HS-27A (cell line): ENCODE measurements around the gene EPHB1.

Source experiments
- DNase-seq: peaks from one replicate; pipeline ENCODE4 v3.0.0-alpha.2; 2012; ENCODE audit warnings: low read depth, missing footprints

EPHB1 gene

DNA sequence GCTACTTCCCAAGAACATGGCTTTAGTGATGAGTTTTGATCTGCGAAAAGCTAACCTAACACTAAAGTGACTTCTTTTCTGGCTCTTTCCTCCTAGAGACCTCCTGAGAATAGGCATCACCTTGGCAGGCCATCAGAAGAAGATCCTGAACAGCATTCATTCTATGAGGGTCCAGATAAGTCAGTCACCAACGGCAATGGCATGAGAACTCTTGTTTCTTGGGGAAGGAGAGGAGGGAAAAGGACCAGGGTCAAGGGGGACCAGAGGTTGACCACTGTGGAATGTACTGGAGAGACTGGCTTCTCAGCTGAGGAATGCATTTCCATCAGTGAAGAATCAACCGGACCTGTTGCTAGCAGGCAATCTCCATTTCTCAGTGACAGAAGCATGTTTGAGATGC, 463.9 kb downstream of the EPHB1 start:
- DNase-seq, result no peak

DNA sequence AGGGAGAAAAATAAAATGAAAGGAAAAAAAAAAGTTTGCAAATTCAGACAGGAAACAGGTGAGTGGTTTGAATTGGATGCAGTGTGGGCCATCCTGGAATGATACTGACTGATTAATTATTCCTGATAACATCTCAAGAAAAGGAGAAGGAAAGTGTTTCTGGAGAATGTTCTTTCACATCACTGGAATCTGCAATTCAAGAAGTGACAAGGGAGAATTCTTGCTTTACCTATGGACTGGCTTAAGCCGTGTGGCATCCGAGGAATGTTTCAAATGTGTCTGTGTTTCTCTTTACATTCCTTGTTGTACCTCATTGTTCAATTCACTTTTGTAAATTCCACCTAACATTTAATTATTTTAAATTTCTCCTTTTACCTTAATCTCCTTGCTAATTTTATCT, 465.0 kb downstream of the EPHB1 start:
- no peak for DNase-seq

DNA sequence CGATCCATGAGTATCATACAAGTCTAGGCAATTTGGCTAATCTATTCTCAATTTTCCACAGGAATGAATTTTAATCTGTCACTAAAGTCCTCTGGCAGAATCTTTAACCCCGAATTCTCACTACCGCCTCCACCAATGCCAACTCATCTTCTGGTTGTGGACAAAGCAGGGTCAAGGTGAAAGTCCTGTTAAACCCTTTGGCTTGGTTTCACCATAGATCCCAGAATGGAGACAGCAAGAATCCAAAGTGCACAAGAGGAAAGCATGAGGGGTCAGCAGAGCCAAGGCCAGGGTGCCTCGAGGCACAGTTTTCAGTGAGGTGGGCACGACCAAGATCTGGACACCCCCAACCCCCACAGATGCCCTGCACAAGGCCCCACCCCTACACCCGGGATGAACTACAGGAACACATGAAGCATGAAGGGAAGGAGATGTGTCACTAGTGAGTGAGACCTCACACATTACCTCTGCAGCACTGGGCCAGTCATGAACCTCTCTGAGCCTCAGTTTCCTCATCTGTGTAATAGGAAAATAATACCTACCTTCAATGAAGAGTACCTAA, 466.2 kb downstream of the EPHB1 start:
- no peak for DNase-seq

DNA sequence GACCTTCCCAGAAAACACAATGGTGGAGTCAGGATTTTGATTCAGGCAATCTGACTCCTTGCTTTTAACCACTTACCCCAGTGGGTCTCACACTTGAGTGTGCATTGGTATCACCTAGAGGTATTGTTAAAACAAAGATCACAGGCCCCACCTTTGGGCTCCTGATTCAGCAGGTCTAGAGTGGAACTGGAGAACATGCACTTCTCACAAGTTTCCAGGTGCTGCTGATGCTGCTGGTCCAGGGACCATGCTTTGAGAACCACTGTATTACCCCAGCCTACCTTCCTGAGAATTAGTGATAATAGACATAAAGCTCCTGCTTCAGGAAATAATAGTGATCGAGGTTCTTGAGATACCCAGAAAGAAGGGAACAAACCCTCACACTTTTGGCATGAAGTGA, 466.9 kb downstream of the EPHB1 start:
- no peak for DNase-seq

DNA sequence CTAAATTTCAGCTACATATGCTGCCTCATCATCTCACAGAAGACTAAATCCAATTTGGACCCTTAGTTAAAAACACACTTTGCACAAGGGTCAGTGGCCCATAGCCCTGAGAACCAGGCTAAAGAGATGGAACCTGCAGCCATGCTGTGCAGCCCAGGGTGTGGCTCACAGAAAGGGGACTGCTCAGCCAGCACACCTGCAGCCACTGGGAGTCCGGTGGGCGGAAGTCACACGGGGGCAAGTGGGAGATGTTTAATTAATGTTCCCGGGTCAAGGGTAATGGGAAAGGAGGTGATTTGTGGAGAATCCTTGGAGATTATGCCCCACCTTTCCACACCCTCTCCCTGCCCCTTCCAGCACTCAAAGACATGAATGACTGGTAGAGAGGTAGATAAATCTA, 467.4 kb downstream of the EPHB1 start:
- DNase-seq, result no peak

DNA sequence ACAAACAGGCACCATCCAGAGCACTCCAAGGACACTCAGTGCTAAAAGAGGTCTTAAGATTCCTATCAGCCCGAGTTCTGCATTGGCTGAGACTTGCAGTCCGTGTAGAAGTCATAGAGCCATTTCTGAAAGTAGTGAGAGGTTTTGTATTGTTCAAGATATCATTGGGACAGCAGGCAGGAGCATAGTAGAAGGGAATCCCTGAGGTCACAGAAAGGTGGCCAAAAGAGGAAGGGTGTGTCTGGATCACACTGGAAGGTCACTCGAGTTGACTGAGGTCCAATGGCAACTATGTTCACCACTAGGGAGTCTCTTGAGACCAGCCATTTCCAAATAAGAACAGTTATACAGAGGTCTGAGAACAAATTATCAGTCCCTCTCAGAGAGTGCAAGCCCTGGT, 468.3 kb downstream of the EPHB1 start:
- no peak for DNase-seq

DNA sequence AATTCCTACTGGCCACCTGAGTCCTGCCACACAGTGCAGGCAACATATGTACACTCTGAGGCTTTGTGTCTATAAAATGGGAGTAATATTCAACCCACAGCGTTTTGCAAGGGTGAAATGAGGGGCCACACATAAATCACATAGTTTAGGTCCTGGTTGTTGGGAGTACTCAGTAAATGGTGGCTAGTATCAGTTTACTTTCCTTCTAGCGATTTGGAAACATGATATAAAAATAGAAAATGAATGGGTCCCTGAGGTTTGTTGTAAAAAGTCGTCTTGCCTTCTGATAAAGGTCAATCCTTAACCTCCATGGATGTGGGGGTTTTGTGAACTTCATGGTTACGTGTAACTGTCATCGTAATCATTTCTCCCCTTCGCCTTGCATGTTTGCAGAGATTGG, 472.4 kb downstream of the EPHB1 start:
- DNase-seq, result no peak

DNA sequence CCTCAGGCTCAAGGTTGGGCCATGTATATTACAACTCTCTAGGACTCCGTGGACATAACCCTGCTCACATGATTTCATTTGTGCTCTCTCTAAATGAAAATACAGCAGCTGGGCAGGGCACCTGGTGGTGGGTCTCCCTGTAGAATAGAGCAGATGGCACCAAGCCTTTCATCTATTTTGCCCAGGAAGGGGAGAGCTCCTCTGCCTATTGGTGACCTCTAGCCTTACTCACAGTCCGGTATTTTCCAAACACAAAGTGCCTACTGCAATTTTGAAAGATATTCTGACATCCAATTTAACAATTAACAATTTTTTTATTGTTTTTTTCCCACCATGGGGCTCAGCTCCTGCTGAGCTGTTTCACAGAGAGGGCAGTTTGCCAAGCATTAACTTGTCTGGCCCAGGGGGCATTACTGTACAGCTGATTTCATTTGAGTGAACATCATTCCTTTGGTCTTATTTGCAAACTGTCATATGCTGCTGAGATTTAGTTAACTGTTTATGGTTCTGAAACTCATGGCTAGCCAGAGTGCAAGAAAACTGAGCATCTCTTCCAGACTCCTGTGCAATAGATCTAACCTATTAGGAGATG, 474.0 kb downstream of the EPHB1 start:
- DNase-seq, result no peak

DNA sequence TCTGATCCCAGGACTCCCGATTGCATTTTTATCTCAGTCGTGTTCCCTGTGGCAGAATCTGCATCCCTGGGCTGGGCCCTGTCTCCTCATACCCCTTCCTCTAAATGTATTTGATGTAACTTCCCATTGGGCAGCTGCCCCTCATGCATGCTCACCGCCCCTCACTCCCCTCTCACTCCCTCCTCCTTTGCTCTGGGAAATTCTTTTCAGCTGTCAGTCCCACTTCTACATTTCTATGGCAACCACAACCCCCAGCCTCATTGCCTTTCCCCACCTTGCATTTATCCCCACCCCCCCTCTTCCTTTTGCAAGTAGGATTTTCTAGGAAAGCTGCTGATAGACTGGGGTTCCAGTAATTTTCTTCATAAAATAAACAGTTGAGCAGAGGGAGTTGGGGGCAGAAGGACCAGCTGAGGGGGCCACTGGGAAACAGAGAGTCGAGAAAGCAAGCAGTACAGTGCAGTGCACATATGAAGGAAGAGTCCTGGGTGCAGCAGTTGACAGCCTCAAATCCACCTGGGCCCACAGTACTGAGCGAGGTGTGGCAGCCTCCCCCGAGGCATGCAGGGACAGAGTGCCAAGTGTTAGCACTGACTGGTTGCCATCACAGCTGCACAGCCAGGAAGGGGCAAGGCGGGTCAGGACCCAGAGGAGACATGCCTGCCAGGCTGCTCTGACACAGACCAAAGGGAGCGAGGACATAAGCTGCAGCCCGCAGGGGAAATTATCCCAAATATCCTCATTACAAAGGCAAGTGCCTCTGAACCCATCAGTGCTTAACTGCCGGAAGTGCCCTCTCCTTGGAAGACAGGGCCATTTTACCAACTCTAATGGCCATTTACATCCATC, 476.3 kb downstream of the EPHB1 start:
- no peak for DNase-seq

DNA sequence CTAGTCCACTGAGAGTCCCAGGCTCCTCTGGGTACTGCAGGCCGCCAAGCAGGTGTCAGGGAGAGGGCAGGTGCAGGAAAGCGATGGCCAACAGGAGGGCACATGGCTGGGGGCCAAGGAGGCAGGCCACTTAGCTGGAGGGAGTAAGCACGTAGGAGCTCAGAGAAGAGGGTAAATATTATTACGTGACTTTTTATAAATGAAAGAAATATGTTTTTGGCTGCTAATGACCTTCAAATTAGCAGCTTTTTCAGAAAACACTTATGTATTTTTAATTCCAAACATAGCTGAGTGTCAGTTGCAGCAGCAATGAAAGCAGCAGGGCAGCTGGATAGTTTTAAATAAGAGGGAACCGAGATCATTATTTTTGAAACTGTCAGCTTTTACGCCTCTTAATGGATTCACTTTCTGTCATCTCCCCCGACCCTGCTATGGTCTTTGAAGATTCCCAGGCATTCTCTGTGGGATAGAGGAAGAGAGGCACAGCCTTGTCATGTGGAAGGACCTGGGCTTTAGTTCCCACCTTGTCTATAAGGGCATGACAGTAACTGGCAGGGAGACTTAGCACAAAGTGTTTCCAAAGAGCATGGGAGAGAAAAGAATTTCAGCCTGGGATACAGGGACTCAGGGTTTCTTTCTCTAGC, 477.1 kb downstream of the EPHB1 start:
- DNase-seq, result no peak

DNA sequence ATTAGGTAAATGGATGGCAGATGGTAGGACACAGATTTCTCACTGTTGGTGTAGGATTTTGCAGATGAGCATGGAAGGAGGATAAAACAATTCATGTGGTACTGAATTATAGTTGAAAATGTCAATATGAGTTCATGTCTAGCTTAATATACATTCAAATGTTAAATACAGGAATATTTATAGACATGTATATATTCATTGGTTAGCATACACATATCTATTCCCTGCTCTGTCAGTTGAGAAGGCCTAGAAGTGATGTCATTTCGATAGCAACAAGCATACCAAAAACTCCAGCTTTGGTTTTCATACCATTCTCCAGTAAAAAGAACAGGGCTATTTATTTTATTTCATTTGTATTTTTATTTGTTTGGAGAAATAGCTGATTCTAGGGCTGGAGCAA, 497.1 kb downstream of the EPHB1 start:
- DNase-seq, result no peak

DNA sequence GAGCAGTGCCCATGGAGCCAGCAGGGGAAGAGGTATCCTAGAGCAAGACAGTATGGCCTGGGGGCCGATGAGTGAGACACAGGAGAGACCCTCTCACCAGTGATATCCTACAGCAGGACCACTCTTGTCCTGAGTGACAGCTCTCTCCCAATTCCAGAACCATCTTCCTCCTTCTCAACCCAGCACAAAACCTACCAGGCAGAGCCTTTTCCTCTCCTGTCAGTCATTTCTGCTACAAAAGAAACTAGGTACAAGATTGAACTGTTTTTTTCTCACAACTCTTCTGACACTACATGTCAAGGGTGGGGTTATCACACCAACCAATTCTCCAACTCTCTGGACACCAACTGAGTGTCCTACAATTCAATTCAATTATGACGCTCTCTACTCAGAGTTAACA, 506.6 kb downstream of the EPHB1 start:
- DNase-seq, result no peak

DNA sequence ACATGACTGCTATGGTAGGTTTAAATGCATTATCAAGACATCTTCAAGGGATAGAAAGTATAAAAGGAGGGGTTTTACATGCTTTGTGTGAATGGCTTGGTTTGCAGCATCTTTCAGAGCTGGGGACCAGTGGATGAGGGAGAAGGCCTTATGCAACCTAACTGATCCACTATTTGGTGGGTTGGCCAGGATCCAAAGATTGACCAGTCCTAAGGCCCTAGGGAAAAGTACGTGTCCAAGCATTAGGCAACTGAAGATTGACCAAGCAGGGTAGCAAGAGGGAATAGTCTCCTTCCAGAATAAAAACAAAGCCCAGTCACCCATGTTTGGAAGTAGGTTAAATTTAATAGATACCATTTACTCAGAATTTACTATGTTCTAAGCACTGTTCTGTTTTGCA, 509.3 kb downstream of the EPHB1 start:
- DNase-seq, result no peak
